Stimulated activated CD8-positive, alpha-beta memory T cell treated with anti-CD3 and anti-CD28 coated beads, Interleukin-4, amount 100 ng/mL, for 24 hours (primary cell): ENCODE measurements around the gene HCFC2.
A peak's percentile ranks its signal among the peaks of the same experiment; 100 is the strongest.

Experiments used
- DNase-seq: peaks from one replicate; pipeline ENCODE4 v3.0.0-alpha.2; 2020; ENCODE audit warnings: low read depth

The HCFC2 gene

DNA sequence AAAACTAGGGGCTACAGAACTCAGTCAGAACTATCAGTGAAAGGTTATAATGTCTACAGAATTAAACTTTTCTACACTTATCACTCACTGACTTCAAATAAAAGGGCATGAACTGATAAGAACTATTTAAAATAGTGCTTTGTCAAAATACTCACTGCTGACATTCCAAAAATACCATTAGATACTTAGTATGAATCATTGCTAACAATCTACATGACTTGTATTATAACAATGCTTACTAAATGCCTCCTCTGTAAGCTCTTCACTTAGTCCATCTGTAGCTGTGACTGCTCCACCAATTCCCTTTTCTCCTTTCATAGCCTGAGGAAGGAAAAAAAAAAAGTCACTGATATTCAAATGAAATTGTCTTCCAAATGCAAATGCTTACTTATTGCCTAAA lies 56.7 kb downstream of the HCFC2 start:
- DNase-seq: no peak

DNA sequence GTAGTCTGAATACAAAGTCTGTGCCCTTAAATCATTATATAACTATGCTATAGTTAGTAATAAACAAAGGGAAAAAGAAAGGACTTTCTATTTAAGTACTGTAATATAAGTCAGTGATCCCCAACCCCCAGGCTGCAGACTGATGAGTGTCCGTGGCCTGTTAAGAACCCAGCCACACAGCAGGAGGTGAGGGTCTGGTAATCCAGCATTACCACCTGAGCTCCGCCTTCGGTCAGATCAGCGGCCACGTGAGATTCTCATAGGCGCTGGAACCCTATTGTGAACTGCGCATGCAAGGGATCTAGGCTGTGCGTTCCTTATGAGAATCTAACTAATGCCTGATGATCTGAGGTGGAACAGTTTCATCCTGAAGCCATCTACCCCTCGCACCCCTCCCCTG lies 58.0 kb downstream of the HCFC2 start:
- no peak for DNase-seq

DNA sequence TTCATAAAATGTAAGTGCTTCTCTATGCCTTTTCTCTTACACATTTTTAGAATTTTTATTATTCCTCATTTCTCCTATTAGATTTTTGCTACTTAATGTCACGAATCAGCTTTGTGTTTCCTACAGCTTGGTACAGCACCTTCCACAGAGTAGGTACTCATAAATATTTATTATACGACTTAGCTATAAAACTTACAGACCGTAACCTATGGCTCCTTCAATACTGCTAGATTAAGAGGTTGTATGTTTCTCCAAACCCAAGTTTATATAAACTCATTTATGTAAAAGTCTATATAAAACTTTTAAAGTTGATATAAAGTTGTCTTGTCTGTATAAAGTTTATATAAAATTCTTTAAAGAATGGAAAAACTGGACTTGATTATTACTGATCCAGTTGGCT lies 62.2 kb downstream of the HCFC2 start:
- DNase-seq: no peak

DNA sequence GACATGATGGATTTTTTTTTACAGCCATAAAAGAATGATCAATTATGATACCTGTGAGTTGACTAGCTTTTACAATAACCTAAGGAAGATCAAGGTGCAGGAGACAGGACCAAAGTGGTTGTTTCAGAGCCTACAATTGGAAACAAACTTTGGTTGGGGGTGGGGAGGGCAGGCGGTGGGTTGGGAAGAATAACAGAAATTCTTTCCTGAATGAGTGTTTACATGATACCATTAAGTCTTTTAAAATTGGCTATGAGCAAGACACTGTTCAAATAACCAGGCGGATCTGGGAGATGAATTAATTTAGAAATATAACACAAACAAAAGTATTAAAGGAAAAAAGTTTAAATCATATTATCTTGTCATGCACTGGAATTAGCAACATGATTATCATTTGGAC lies 66.4 kb downstream of the HCFC2 start:
- no peak for DNase-seq

DNA sequence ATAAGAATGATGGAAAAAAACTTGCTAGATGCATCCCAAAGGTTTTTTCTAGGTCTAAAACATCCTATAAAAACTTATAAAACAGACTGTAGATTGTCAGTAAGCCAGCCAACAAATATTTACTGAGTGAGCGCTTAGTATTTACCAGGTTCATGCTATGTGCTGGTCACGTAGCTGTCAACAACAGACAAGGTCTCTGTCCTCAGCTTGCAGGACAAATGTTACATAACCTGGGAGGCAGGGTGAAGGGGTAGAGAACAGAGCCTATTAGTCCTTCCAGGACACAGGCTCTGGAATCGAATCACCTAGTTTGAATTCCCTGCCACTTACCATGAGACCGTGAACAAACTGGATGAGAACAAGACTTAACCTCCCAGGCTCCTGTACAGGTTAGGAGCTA lies 67.3 kb downstream of the HCFC2 start:
- no peak for DNase-seq

DNA sequence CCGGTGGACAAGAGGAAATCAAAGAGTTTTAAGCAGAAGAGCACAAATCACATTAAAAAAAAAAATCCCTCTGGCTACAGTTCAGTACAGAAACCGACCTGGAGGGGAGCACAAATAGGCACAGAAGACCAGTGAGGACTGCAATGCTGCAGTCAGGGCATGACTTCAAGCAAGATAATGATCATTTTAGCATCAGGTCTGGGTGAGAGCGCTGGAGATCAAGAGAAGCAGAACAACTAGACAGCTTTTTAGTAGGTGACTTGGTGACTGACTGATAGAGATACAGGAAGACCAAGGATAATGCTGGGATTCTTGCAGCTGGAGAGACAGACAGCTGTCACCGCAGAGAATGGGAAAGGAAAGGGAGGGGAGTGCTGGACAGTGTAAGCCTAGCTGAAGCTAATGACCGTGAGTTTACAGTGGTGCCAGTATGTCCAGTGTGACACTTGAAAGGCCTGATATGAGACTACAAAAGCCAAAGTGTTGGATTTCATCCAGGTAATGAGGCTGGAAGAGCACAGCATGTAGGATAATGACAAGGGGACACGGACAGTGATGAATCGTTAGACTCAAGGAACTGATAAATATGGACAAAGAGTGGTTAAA lies 68.1 kb downstream of the HCFC2 start:
- no peak for DNase-seq

DNA sequence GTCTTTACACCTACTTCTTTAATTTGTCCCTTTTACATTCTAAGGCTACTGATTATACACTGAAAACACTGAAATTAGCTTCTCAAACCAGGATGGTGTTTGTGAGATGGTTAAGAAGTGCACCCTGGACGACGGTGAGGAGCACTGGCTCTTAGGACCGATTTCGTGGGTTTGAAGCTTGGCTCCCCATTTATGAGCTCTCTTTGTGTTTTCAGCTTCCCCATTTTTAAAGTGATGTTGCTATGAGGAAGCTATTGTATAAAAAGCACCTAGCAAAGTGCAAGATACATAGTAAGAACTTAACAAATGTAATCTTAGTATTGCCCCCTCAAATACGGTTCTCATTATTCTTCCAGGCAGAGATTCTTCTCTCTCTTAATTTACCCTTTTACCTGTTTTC lies 69.0 kb downstream of the HCFC2 start:
- DNase-seq: no peak

DNA sequence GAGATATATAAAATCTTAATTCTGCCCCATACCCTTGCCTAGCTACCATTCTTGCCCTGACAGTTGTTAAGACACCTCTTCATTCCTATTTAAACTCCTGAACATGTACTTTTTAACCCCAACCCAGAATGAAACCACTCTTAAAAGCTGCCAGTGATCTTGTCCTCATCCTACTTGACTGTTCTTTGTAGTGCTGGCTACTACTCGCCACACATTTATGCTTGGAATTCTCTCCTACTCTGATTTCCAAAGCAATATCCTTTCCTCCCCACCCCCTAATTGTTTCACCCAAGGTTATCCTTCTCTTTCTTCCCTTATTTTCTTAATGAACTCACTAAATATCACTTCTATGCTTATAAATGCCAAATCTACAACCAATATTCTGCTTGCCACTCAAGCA lies 69.5 kb downstream of the HCFC2 start:
- no peak for DNase-seq

DNA sequence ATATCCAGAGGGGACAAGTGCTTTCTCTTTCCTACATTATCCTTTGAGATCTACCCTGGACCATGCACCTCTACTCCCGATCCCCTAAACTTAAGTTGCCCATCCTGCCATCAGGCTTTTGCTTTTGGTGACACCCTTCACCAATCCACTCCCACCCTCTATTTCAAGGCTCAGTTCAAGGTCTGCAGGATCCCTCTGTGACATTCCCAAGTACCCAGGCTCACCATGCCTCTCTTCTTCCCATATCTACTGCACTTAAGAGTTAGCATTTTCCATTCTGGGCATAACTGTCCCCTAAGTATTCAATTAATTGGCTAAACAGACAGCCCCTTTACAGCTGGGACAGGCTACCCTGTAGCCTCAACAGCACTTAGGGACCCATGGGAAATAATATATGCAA lies 70.6 kb downstream of the HCFC2 start:
- DNase-seq: no peak

DNA sequence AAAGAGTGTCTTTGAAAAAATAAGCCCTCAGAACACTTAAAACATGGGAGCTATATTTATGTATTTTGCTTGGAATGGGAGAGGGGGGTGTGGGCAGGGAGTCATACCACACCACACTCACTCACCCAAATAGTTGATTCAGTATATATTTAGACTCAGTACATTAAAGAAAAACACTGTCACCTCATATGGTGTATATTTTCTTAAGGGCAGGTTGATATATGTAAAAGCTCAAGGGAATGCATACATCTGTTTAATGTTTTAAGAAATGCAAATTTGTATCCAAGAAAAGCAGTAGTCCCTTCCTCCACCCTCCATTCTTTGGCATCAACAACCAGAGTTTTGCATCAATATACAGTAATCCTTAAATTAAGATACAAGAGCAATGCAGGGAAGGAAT lies 72.2 kb downstream of the HCFC2 start:
- DNase-seq: no peak

DNA sequence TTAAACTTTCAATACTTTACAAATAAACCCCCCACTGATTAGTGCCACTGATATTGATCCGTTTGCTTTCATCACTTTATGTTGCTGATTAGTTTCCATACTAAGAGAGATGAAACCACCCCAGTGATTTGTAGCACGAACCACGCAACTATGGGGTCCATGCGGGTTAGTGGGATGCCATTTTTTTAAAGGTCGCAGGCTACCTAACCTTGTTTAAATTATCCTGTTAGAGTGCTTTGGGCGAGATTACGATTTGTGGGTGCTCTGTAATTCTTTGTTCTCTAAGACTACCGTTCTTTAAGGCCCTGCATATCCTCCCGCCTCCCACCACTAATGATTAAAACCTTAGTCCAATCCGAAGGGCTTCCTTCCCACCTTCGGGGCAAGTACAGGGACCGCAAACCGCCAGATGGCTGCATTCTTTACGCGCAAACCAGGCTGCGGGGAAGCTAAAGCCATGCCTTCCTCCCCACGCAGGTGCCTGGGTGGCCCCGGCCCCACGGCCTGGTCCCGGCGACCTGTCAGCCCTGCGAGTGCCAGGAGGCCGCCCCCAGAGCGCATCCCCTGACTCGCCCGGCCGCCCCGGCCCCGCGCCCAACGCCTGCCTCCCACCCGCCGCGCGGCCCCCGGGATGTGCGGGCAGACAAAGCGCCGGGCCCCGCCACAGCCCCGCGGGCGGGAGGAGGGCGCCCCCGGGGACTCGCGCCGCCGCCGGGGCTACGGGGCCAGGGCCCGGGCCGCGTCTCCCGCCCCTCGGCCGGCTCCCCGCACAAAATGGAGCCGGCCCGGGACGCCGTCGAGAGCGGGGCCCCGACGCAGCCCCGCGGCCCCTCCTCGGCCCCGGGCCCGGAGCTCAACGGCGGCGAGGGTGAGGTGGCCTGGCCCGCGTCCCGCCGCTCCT lies 72.9 kb downstream of the HCFC2 start:
- DNase-seq: peak; percentile 40

DNA sequence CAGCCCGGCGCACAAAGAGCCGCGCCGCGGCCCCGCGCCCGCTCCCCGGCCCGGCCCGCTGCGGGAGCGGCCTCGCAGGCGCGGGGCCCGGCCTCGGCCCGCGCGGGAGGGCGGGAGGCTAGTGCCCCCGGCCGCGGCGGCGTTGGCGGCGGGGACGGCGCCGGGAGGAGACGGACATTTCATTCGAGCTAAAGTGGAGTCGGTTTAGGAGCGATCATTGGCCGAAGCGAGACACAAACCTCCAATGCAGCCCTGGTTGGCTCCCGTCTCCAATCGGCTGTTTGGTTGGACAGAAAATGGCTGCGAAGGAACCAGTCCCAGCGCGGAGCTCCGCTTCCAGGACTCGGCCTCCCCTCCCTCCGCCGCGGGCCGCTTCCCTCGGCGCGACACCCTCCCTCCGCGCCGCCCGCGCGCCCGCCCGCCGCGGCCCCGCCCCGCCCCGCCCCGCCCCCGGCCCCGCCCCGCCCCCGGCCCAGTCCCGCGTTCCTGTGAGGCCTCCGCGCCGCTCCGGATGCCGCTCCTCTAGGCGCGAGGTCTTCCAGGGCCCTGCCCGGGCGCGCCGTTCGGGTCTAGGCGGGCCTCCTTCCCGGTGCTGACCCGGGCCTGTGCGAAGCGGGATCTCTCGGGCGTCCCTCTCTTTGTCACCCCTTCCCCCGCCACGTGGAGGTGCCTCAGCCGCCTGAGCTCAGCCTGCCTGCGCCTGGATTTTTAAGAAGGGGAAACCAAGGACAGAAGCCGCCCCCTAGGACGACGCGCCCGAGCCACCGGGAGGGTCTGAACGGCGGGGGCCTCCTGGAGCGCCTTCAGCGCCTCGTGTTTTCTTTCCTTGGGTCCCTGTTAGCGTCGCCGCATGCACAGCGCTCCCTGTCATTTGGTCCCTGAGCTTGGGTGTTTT lies 73.8 kb downstream of the HCFC2 start, which contains the start of gene NFYB:
Gene NFYB (minus strand): TSS at position 309 of the 895 bp plus-strand sequence. CDS start 2,757 bp downstream, outside the sequence.
- DNase-seq: peak; percentile 79

DNA sequence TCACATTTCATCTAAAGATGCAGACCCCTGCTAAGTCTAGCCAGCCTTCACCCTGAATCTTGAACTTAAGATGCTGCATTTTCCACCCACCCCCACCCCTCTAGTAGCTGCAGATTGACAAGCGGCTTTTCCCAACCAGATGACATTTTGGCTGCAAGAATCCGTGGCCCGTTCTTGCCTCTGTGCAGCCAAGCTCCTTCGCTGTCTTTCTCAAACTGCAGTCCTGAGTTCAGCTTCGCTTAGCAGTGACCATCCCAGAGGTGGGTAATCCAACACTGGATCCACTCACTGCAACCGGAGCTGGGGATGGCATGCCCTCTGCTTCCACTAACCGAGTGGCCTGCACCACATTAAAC lies 74.4 kb downstream of the HCFC2 start:
- DNase-seq: no peak

DNA sequence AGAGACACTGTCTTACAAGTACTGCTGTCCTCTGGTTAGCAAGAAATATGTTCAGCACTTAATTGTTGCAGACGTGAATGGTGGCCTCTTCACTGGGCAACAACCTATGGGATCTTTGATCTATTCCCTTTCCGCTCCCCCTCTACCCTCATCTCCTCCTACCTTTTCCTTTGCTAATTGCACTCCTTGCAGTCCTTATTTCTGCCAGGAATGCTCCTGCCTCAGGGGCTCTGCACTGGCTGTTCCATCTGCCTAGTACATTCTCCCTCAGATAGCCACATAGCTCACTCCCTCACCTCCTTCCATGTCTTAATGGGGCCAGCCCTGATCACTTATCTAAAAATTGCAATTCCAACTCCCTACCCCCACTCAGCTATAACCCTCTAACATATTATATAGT lies 78.2 kb downstream of the HCFC2 start:
- DNase-seq: no peak

DNA sequence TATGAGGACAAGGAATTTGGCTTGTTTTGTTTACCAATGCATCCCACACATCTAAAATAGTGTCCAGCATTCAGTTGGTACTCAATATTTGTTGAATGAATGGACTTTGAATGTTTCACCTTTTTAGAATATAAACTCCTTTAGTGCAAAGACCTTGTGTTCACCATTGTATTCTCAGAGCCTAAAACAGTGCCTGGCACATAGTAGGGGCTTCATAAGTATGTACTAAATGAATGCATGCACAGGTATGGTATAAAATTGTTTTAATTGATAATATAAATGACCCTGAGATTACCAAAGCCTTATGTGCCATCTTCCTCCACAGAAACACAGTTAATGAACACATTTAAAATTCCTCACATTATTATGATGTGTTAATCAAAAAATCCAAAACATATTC lies 78.7 kb downstream of the HCFC2 start:
- no peak for DNase-seq

DNA sequence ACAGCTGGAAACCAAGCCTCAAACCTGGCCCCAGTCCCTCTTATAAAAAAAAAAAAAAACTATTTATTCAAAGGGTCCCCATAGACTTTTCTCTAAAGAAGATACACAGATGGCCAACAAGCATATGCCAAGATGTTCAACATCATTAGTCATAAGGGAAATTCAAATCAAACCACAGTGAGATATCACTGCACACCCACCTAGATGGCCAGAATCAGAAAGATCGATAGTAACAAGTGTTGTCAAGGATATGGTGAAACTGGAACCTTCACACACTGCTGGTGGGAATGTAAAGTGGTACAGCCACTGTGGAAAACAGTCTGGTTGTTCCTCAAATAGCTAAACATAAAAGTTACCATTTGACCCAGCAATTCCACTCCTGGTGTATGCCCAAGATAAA lies 79.6 kb downstream of the HCFC2 start:
- no peak for DNase-seq

DNA sequence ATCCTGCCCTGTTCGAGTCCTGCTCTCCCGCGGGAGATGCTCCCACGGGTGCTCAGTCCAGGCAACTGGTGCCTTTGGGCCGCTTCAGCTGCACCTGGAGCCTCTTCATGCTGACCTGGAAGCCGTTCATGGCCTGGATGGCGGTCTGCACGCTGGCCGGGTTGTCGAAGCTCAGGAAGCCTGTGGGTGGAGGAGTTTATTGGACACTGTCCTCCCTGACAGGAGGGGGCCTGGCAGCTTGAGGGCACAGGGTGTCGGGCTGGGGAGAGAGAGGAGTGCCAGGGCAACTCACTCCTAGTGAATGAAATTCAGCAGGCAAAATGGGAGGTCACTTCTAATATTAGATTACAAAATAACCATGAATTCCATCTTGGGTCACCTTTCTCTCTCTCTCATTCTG lies 83.0 kb downstream of the HCFC2 start:
- DNase-seq: no peak

DNA sequence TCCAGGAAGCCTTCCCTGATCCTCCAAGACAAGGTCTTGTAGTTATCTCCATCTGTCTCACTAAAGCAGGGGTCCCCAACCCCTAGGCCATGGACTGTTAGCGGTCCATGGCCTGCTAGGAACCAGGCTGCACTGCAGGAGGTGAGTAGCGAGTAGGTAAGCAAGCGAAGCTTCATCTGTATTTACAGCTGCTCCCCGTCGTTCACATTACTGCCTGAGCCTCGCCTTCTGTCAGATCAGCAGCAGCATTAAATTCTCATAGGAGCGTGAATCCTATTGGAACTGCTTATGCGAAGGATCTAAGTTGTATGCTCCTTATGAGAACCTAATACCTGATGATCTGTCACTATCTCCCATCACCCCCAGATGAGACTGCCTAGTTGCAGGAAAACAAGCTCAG lies 86.1 kb downstream of the HCFC2 start:
- DNase-seq: no peak

DNA sequence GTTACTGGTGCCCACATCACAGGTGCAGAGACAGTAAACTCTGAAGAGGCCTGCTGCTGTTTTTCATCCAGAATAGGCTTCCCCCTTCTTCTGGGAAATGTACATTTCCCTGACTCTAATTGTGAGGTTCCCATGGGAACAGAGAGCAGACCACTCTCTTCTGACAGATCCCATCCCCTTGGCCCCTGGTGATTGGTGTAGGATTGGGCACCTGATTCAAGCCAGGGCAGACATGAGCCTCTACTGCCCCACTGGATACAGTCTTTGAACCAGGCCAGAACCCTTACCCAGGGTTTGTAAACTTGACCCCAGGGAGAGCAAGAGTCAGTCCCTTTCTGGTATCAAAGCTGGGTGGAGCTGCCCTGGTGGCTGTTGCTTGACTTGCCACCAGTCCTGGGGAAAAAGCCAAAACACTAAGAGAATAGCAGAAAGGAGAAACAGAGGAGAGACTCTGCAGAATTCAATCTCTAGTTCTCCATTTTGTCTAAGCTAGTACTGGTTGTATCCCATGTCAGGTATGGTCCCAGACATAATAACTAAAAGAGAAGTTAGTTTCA lies 88.4 kb downstream of the HCFC2 start:
- DNase-seq: no peak

DNA sequence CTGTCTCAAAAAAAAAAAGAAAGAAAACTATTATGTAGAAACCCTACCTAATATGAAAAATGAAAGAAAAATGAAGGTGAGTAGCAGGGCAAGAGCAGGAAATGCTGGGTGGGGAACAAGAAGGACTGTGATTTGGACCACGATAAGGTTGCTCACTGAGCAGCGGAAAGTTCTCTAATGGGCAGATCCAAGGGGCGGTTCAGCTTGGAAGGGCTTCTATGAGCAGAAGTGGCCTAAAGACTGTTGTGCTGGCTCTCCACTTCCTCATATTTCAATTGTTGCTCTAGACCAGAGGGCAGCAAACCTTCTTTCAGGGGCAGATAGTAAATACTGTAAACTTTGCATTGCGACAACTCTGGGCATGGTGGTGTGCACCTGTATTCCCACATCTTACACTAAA lies 90.0 kb downstream of the HCFC2 start:
- no peak for DNase-seq

DNA sequence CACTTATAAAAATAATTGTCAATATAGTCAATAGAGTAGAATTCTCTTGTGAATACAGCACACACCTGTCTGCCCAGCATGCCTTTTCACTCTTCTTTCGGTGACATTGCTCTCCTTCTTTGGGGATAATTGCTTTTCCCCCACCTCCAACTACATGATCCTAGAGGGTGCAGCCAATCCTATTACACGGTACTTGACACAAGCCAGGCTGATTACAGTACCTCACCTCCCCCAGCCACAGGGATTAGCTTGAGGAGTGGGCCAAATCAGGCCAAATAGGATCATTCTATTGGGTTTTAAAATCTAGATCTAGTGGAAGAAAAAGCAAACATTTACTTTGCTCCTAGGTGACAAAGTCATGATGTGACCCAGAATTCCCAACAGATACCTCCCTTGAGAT lies 90.5 kb downstream of the HCFC2 start:
- DNase-seq: no peak
